Suprapubic skin (tissue), 4 donors: ENCODE data around the gene HYAL3.

Experiments
- EP300 ChIP-seq: sonication (generic); formaldehyde crosslinking; IDR thresholded peaks from one replicate; pipeline ENCODE4 v1.6.1; 2017; ENCODE audit warnings: antibody characterized with exemption
- POLR2A ChIP-seq, 2 donors: fragments of 450-650 bp; IDR thresholded peaks; one replicate each; pipeline ENCODE4 v1.6.1; 2017; ENCODE audit warnings: antibody characterized with exemption in 2 of 2, mild to moderate bottlenecking in 2 of 2, moderate library complexity in 2 of 2
- POLR2AphosphoS5 ChIP-seq, 3 donors: sonication (generic); formaldehyde crosslinking; IDR thresholded peaks; one replicate each; pipeline ENCODE4 v1.6.1; 2017; ENCODE audit warnings: antibody characterized with exemption in 3 of 3
- TF ChIP-seq, protein P1 (sequence below), 2 donors: fragments of 200-600 bp in 1 of 2; fragments of 450-650 bp in 1 of 2; sonication (generic) in 1 of 2; IDR thresholded peaks; one replicate each; pipeline ENCODE4 v1.5.1; 2016 to 2019; ENCODE audit warnings: antibody characterized with exemption in 2 of 2, mild to moderate bottlenecking in 1 of 2, moderate library complexity in 1 of 2

DNA sequence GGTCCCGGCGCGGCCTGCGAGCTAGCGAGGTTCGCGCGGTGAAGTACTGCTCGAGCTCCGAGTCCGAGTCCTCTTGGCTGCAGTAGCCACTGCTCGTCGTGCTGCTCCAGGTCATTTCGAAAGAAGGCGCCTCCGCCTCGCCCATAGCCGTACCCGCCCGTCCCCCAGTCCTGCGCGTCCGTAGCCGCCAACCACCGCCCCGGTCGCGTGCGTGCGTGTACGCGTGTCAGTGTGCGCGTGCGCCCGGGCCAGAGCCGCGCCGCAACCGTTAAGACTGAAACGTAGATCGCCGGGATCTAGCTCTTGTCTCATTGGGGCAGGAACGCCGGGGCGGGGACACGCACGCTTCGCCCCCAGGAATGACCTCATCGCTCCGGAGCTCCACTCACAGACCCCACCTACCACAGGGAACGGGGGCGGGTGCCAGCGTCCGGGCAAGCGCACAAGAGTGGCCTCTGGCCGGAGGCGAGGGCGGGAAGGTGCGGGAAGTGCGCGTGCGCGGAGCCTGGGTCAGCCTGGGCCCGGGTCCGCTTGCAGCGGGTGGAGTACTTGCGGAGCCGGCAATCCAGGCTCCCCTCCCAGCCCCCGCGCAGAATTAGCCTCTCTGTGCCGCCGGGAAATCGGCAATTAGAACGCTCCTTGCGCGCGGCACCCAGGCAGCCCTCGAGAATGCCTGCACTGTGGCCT is 38.1 kb upstream of the HYAL3 start:
- TF ChIP-seq EP300: no peak
- TF ChIP-seq, protein P1, sequence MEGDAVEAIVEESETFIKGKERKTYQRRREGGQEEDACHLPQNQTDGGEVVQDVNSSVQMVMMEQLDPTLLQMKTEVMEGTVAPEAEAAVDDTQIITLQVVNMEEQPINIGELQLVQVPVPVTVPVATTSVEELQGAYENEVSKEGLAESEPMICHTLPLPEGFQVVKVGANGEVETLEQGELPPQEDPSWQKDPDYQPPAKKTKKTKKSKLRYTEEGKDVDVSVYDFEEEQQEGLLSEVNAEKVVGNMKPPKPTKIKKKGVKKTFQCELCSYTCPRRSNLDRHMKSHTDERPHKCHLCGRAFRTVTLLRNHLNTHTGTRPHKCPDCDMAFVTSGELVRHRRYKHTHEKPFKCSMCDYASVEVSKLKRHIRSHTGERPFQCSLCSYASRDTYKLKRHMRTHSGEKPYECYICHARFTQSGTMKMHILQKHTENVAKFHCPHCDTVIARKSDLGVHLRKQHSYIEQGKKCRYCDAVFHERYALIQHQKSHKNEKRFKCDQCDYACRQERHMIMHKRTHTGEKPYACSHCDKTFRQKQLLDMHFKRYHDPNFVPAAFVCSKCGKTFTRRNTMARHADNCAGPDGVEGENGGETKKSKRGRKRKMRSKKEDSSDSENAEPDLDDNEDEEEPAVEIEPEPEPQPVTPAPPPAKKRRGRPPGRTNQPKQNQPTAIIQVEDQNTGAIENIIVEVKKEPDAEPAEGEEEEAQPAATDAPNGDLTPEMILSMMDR (IDR thresholded peaks at IDR 0.05): no peak
- TF ChIP-seq POLR2AphosphoS5 (IDR thresholded peaks at IDR 0.05): peak; percentile 45 to 90 (median 49)
- TF ChIP-seq POLR2A (IDR thresholded peaks at IDR 0.05): peak in 1 of 2 donors; percentile 49
